ENCODE data around the gene ELMO2.
A peak's percentile ranks its signal among the peaks of the same experiment; 100 is the strongest.

Gene ELMO2

DNA sequence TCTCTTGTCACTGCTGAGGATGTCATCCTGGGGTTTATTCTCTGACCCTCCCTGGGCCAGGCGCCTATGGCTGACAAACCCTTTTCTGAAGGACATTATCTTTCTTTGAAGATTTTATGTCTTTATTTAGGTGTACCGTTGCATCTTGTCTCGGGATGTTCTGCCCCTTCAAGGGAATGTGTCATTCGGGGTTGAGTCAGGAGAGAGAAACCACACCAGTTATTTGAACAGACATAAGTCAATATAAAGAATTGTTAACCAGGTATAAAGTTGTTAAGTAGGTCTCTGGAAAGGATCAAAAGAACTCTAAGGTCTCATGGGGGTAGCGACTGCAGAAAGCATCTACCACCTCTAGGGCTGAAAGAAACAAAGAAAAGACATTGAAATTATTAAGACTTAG lies 8.2 kb upstream of the ELMO2 start:
- POLR2A ChIA-PET (ENCODE audit: low non-redundant PET) = no interaction called here
- DNase-seq (ENCODE audit: low spot score) = no peak
- CTCF ChIA-PET = interaction anchor here (1.0 to 1.2 kb wide), 2 partner anchors 108 to 286 kb away, joined by 4 read pairs; no protein-coding TSS in a partner anchor
- TF ChIP-seq, protein P1, sequence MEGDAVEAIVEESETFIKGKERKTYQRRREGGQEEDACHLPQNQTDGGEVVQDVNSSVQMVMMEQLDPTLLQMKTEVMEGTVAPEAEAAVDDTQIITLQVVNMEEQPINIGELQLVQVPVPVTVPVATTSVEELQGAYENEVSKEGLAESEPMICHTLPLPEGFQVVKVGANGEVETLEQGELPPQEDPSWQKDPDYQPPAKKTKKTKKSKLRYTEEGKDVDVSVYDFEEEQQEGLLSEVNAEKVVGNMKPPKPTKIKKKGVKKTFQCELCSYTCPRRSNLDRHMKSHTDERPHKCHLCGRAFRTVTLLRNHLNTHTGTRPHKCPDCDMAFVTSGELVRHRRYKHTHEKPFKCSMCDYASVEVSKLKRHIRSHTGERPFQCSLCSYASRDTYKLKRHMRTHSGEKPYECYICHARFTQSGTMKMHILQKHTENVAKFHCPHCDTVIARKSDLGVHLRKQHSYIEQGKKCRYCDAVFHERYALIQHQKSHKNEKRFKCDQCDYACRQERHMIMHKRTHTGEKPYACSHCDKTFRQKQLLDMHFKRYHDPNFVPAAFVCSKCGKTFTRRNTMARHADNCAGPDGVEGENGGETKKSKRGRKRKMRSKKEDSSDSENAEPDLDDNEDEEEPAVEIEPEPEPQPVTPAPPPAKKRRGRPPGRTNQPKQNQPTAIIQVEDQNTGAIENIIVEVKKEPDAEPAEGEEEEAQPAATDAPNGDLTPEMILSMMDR (conservative IDR thresholded peaks at IDR 0.05; ENCODE audit: low read depth) = no peak
- no peak overlapping the region for H3K27ac ChIP-seq

DNA sequence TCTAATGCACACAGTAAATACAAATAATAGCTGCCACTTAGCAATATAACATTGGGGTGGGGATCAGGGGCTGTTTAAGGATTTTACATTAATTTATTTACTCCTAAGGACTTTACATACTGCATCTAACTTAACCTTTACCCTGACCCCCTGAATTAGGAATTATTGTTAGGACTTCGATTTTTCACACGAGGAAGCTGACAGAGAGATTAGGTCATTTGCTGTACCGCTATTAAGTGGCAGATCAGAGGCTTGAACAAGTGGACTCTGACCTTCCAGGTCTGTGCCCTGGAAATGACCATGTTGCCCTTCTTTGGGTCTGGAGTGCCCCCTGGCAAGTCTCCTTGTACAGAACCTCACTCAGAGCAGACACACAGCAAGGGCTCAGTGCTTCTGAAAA lies 5.2 kb upstream of the ELMO2 start:
- ChIA-PET POLR2A (ENCODE audit: low non-redundant PET) (no interaction called here), CTCF (interaction anchor here (0.6 to 1.2 kb wide), 9 partner anchors 28 to 397 kb away, joined by 3 read pairs; partner anchors contain the start of gene SLC12A5)
- TF ChIP-seq, protein P1 (conservative IDR thresholded peaks at IDR 0.05; ENCODE audit: low read depth) = no peak
- H3K27ac ChIP-seq = no peak overlapping the region
- DNase-seq (ENCODE audit: low spot score) = no peak

DNA sequence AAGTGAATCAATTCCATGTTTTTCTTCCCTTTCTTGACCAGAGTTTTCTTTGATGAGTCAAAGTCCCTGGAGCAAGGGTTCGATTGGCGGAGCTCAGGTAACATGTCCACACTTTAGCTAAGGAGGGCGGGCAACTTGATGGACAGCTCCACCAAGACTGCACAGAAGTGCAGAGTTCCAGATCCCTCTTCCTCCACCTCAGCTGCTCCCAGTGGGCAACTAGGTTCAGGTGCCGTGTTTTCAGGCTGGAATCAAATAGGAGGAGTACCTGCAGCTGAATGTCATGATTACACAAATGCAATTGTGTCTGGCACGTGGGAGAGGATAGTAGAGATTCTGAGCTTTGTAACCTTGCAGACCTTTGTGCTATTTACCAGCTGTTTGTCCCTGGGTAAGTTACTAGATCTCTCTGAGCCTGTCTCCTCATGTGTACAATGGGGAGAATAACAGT lies 1.9 kb upstream of the ELMO2 start:
- H3K27ac ChIP-seq = no peak overlapping the region
- ChIA-PET CTCF (interaction anchor here (0.6 to 2.9 kb wide), 7 partner anchors 53 to 421 kb away, joined by 4 to 15 read pairs (median 5); no protein-coding TSS in a partner anchor), POLR2A (ENCODE audit: low non-redundant PET) (no interaction called here)
- TF ChIP-seq, protein P1 (conservative IDR thresholded peaks at IDR 0.05; ENCODE audit: low read depth) = no peak
- DNase-seq (ENCODE audit: low spot score) = peak; percentile 53

DNA sequence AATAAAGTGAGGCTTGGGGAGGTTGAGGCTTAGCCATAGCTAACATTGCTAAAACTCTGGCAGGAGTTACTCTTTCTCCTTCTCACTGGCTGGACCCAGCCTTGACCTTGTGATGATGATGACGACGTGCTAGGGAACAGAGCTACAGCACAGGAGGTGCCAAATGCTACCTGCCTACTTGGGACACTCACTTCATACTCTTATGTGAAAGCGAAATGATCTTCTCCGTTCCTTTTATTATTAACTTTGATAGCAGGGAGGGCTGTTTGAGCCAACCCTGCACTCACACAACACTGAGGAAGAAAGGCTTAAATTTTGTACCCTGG lies 1.2 kb upstream of the ELMO2 start:
- H3K27ac ChIP-seq = no peak overlapping the region
- TF ChIP-seq, protein P1 (conservative IDR thresholded peaks at IDR 0.05; ENCODE audit: low read depth) = no peak
- CTCF ChIA-PET = interaction anchor here (0.6 to 2.9 kb wide), 7 partner anchors 53 to 420 kb away, joined by 4 to 15 read pairs (median 5); no protein-coding TSS in a partner anchor
- POLR2A ChIA-PET (ENCODE audit: low non-redundant PET) = interaction anchor here (1.3 kb wide), 1 partner anchor 49 kb away, joined by 11 read pairs; no protein-coding TSS in a partner anchor
- DNase-seq (ENCODE audit: low spot score) = no peak

DNA sequence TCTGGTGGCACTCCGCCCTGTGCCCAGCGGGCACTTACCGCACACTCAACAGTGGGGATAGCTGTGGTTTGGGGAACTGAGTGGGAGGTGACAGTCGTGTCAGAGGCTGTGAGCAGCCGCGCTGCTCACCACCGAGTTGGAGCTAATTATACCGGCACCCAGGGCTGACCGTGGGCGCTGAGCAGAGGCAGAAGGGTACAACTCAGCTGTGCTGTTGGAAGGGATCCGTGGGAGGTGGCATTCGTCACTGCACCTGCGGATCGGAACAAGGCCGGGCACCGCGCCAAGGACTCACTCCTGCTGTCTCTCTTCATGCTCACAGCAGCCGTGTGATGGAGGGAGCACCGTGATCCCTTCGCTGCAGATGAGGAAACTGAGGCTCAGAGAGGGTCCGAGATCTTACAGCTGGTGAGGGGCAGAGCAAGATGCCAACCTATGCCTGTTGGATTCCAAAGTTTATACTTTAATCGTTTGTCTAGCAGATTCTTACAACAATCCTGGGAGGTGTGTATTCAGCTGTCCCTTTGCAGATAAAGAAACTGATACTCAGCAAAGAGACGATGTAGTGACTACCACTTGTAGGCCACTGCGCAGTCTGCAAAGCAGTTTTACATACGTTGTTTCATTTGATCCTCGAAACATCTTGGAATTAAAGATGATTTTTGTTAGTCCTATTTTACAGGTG lies 713 bp upstream of the ELMO2 start:
- ChIA-PET CTCF (interaction anchor here (0.7 to 2.9 kb wide), 6 partner anchors 36 to 420 kb away, joined by 3 to 15 read pairs (median 6); no protein-coding TSS in a partner anchor), POLR2A (ENCODE audit: low non-redundant PET) (interaction anchor here (1.3 kb wide), 1 partner anchor 48 kb away, joined by 11 read pairs; no protein-coding TSS in a partner anchor)
- peak; percentile 42 for DNase-seq (ENCODE audit: low spot score)
- peak overlapping the region; percentile 79 for H3K27ac ChIP-seq
- TF ChIP-seq, protein P1 (conservative IDR thresholded peaks at IDR 0.05; ENCODE audit: low read depth) = no peak

DNA sequence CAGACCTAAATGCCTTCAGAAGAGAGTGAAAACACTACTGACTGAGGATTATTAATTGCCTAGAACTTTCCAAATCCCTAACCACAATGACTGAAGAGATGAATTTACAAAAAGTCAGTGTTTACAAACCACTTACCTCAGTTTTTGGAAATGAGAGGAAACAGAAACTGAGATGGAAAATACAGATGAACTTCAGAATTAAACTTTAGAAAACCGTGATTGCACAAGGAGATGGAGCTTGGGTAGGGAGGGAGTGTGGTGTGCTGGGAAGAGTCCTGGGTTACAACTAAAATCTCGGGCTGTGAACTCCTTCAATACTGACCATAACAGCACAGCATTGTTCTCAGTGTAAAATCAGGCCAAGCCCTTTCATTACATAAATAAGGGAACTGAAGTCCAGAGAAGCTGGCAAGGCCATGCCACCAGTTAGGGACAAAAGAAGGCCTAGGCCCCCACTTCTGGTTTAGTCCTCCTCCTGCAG lies 4.0 kb downstream of the ELMO2 start:
- TF ChIP-seq, protein P1 (conservative IDR thresholded peaks at IDR 0.05; ENCODE audit: low read depth) = no peak
- no peak for DNase-seq (ENCODE audit: low spot score)
- ChIA-PET POLR2A (ENCODE audit: low non-redundant PET) (no interaction called here), CTCF (interaction anchor here (1.1 kb wide), 1 partner anchor 24 kb away, joined by 3 read pairs; no protein-coding TSS in a partner anchor)
- no peak overlapping the region for H3K27ac ChIP-seq

Measured in RWPE1 (cell line).